Measurements from ENCODE around the gene RAP1A.
A peak's percentile ranks its signal among the peaks of the same experiment; 100 is the strongest.

The RAP1A gene

DNA sequence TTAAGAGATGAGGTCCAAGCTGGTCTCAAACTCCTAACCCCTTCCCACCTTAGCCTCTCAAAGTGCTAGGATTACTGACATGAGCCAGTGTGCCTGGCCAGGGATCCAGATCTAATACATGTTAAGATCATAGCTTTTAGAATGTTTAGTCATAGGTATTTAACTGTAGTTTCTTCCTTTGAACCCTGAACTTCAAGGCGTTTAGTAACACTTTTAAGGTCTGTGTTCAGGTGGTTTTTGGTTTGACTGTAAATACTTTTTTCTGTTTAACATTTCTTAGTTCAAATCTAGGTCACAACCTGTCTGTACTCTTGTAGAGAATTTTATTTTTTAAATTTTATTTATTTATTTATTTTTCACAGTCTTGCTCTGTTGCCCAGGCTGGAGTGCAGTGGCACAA, 28.1 kb downstream of the RAP1A start:
- no peak overlapping the region for H3K4me3 ChIP-seq (ENCODE audit: low read depth, low read length)
- no peak for DNase-seq (ENCODE audit: low read depth)
- TF ChIP-seq, protein P1, sequence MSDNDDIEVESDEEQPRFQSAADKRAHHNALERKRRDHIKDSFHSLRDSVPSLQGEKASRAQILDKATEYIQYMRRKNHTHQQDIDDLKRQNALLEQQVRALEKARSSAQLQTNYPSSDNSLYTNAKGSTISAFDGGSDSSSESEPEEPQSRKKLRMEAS (IDR thresholded peaks at IDR 0.05; ENCODE audit: low read depth, low read length), result no peak
- TF ChIP-seq POLR2A (IDR thresholded peaks at IDR 0.05; ENCODE audit: extremely low read depth, insufficient read length) (no peak), MYC (IDR thresholded peaks at IDR 0.05; ENCODE audit: low read depth, low read length) (no peak)
- TF ChIP-seq, protein P2, sequence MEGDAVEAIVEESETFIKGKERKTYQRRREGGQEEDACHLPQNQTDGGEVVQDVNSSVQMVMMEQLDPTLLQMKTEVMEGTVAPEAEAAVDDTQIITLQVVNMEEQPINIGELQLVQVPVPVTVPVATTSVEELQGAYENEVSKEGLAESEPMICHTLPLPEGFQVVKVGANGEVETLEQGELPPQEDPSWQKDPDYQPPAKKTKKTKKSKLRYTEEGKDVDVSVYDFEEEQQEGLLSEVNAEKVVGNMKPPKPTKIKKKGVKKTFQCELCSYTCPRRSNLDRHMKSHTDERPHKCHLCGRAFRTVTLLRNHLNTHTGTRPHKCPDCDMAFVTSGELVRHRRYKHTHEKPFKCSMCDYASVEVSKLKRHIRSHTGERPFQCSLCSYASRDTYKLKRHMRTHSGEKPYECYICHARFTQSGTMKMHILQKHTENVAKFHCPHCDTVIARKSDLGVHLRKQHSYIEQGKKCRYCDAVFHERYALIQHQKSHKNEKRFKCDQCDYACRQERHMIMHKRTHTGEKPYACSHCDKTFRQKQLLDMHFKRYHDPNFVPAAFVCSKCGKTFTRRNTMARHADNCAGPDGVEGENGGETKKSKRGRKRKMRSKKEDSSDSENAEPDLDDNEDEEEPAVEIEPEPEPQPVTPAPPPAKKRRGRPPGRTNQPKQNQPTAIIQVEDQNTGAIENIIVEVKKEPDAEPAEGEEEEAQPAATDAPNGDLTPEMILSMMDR (IDR thresholded peaks at IDR 0.05; ENCODE audit: low read depth, low read length), result no peak

DNA sequence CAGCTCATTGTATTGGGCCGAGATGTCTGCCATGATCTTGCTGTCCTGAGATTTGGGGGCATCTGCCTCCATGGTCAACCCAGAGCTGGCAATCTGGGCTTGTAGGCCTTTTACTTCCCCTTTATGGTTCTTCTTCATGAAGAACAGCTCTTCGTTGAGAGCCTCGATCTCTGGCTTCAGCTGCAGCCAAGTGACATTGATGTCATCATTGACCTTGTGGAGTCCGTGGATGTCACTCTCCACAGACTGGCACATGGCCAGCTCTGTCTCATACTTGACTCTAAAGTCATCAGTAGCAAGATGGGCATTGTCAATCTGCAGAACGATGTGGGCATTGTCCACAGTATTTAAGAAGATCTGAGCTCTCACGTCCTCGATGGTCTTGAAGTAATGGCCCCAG, 29.2 kb downstream of the RAP1A start:
- H3K4me3 ChIP-seq (ENCODE audit: low read depth, low read length), result no peak overlapping the region
- DNase-seq (ENCODE audit: low read depth), result peak; percentile 20
- no peak for TF ChIP-seq MYC (IDR thresholded peaks at IDR 0.05; ENCODE audit: low read depth, low read length)

DNA sequence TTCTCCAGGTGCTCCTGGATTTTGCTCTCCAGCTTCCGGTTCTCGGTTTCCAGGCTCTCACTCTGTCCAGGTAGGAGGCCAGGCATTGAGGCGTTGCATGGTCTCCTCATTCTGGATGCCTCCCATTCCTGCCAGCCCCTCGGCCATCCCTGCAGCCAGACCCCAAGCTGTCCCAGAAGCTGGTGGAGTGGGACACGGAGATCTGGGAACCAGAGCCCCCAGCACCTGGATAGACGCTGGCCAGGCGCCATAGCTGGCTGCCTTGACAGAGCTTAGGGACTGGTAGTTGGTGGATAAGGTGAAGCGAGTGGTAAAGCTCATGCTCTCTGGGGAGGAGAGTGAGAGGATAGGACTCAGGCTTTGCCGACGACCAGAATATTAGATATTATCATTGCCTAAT, 29.6 kb downstream of the RAP1A start:
- H3K4me3 ChIP-seq (ENCODE audit: low read depth, low read length), result no peak overlapping the region
- TF ChIP-seq POLR2A (IDR thresholded peaks at IDR 0.05; ENCODE audit: extremely low read depth, insufficient read length), result no peak
- no peak for TF ChIP-seq MYC (IDR thresholded peaks at IDR 0.05; ENCODE audit: low read depth, low read length)
- TF ChIP-seq, protein P1 (IDR thresholded peaks at IDR 0.05; ENCODE audit: low read depth, low read length), result no peak
- TF ChIP-seq, protein P2 (IDR thresholded peaks at IDR 0.05; ENCODE audit: low read depth, low read length), result no peak
- DNase-seq (ENCODE audit: low read depth), result no peak

DNA sequence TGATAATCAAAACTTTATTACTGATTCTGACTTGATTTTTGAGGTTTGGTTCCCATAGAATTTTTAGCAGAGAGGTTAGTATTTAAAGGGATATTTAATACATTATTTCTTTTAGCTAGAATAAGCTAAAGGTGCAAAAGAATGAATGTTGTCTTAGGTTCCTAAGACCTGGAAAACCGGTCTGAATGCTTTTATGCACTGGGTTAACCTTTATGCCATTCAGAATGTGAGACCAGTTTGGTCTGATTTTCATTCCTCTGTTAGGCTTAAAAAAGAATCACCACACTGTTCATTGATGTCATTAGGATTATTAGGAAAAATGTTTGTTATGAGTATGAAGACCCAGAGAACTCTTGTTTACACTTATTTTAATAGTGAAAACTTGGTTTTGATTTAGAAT, 30.1 kb downstream of the RAP1A start:
- no peak for DNase-seq (ENCODE audit: low read depth)
- H3K4me3 ChIP-seq (ENCODE audit: low read depth, low read length), result no peak overlapping the region
- no peak for TF ChIP-seq POLR2A (IDR thresholded peaks at IDR 0.05; ENCODE audit: extremely low read depth, insufficient read length)
- TF ChIP-seq, protein P1 (IDR thresholded peaks at IDR 0.05; ENCODE audit: low read depth, low read length), result no peak
- TF ChIP-seq, protein P2 (IDR thresholded peaks at IDR 0.05; ENCODE audit: low read depth, low read length), result no peak
- TF ChIP-seq MYC (IDR thresholded peaks at IDR 0.05; ENCODE audit: low read depth, low read length), result no peak

DNA sequence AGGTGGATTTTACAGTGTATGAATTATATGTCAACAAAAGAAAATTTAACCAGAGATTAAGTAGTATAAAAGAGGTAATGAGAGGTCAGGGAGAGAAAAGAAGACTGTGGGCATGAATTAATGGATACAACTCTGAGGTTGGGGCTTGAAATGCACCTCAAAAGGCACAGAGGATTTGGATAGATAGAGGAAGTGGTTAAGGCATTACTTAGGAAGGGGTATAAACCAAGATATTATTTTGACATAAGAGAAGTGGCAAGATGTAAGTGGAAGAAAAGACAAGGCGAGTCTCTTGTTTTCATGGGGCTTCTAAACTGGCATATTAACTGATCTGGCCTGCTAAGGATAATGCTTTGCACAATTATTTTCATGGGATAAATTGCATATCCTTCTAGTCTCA, 34.1 kb downstream of the RAP1A start:
- peak; percentile 74 for DNase-seq (ENCODE audit: low read depth)
- no peak overlapping the region for H3K4me3 ChIP-seq (ENCODE audit: low read depth, low read length)
- TF ChIP-seq POLR2A (IDR thresholded peaks at IDR 0.05; ENCODE audit: extremely low read depth, insufficient read length) (no peak), MYC (IDR thresholded peaks at IDR 0.05; ENCODE audit: low read depth, low read length) (no peak)
- TF ChIP-seq, protein P1 (IDR thresholded peaks at IDR 0.05; ENCODE audit: low read depth, low read length), result no peak
- TF ChIP-seq, protein P2 (IDR thresholded peaks at IDR 0.05; ENCODE audit: low read depth, low read length), result no peak

DNA sequence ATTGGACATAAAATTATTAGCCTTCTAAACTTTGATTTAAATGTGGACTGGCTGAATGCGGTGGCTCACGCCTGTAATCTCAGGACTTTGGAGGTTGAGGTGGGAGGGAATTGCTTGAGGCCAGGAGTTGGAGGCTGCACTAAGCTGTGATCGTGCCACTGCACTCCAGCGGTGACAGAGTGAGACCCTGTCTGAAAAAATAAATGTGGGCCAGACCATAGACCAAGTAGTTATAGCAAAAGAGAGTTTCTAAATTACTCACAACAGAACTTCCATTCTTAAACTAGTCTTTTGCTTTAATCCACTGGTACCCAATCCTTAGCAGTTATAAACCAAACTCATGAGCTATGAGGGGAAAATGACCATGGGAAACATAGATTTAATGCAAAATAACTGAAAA, 35.2 kb downstream of the RAP1A start:
- TF ChIP-seq, protein P2 (IDR thresholded peaks at IDR 0.05; ENCODE audit: low read depth, low read length), result no peak
- TF ChIP-seq, protein P1 (IDR thresholded peaks at IDR 0.05; ENCODE audit: low read depth, low read length), result no peak
- TF ChIP-seq POLR2A (IDR thresholded peaks at IDR 0.05; ENCODE audit: extremely low read depth, insufficient read length) (no peak), MYC (IDR thresholded peaks at IDR 0.05; ENCODE audit: low read depth, low read length) (no peak)

More for the DNA sequence above, 35.2 kb downstream of the RAP1A start:
- H3K4me3 ChIP-seq (ENCODE audit: low read depth, low read length), result no peak overlapping the region
- DNase-seq (ENCODE audit: low read depth), result no peak

Measured in NB4 (cell line).